ENCODE results near the gene TRAIP.

Gene TRAIP

GRCh38 chr3:49794431-49794830 lies 61.9 kb downstream of the TRAIP start:
- Histone ChIP-seq H3K4me2 (ENCODE audit: low read length) (no peak overlapping the region), H3K27me3 (ENCODE audit: low read depth, low read length) (no peaks in the 10 kb centered on the region), H3K36me3 (replicated peaks; ENCODE audit: low read depth, low read length) (no peaks in the 10 kb centered on the region), H3K79me2 (ENCODE audit: low read length) (no peaks in the 10 kb centered on the region), H3K9ac (ENCODE audit: low read length) (no peak overlapping the region), H3K4me1 (ENCODE audit: low read length) (no peaks in the 10 kb centered on the region), H3K27ac (ENCODE audit: low read length) (no peak overlapping the region), H3K4me3 (ENCODE audit: low read length) (no peak overlapping the region), H3K9me3 (ENCODE audit: insufficient read depth, low read length) (no peaks in the 10 kb centered on the region), H4K20me1 (ENCODE audit: insufficient read depth, low read length) (no peaks in the 10 kb centered on the region), H2AFZ (ENCODE audit: low read depth, low read length) (no peak overlapping the region)
- TF ChIP-seq EZH2phosphoT487 (IDR thresholded peaks at IDR 0.05; ENCODE audit: low read depth) (no peak), CTCF (IDR thresholded peaks at IDR 0.05; ENCODE audit: low read depth, low read length) (no peak)

GRCh38 chr3:49793486-49794085 lies 62.8 kb downstream of the TRAIP start:
- Histone ChIP-seq H3K9ac (ENCODE audit: low read length) (no peak overlapping the region), H3K27me3 (ENCODE audit: low read depth, low read length) (no peaks in the 10 kb centered on the region), H2AFZ (ENCODE audit: low read depth, low read length) (no peak overlapping the region), H4K20me1 (ENCODE audit: insufficient read depth, low read length) (no peaks in the 10 kb centered on the region), H3K79me2 (ENCODE audit: low read length) (no peaks in the 10 kb centered on the region), H3K36me3 (replicated peaks; ENCODE audit: low read depth, low read length) (no peaks in the 10 kb centered on the region), H3K4me2 (ENCODE audit: low read length) (no peak overlapping the region), H3K9me3 (ENCODE audit: insufficient read depth, low read length) (no peaks in the 10 kb centered on the region), H3K27ac (ENCODE audit: low read length) (no peak overlapping the region), H3K4me1 (ENCODE audit: low read length) (no peaks in the 10 kb centered on the region), H3K4me3 (ENCODE audit: low read length) (no peak overlapping the region)
- TF ChIP-seq EZH2phosphoT487 (IDR thresholded peaks at IDR 0.05; ENCODE audit: low read depth) (no peak), CTCF (IDR thresholded peaks at IDR 0.05; ENCODE audit: low read depth, low read length) (no peak)

- no peak overlapping the region for H3K9ac ChIP-seq (ENCODE audit: low read length)
- no peaks in the 10 kb centered on the region for H3K9me3 ChIP-seq (ENCODE audit: insufficient read depth, low read length)
- H3K4me2 ChIP-seq (ENCODE audit: low read length): no peak overlapping the region
- H4K20me1 ChIP-seq (ENCODE audit: insufficient read depth, low read length): no peaks in the 10 kb centered on the region
- H3K79me2 ChIP-seq (ENCODE audit: low read length): no peaks in the 10 kb centered on the region
- H3K4me1 ChIP-seq (ENCODE audit: low read length): no peaks in the 10 kb centered on the region
- H3K27me3 ChIP-seq (ENCODE audit: low read depth, low read length): no peaks in the 10 kb centered on the region
- H2AFZ ChIP-seq (ENCODE audit: low read depth, low read length): no peak overlapping the region
- H3K27ac ChIP-seq (ENCODE audit: low read length): no peak overlapping the region
- H3K4me3 ChIP-seq (ENCODE audit: low read length): no peak overlapping the region
- no peaks in the 10 kb centered on the region for H3K36me3 ChIP-seq (replicated peaks; ENCODE audit: low read depth, low read length)
- TF ChIP-seq EZH2phosphoT487 (IDR thresholded peaks at IDR 0.05; ENCODE audit: low read depth) (no peak), CTCF (IDR thresholded peaks at IDR 0.05; ENCODE audit: low read depth, low read length) (no peak)
Observed at GRCh38 chr3:49792371-49793150, 63.8 kb downstream of the TRAIP start.

- H3K36me3 ChIP-seq (replicated peaks; ENCODE audit: low read depth, low read length): no peaks in the 10 kb centered on the region
- H3K4me1 ChIP-seq (ENCODE audit: low read length): peaks cover 7% of the 10 kb centered on the region
- no peak overlapping the region for H2AFZ ChIP-seq (ENCODE audit: low read depth, low read length)
- no peaks in the 10 kb centered on the region for H3K9me3 ChIP-seq (ENCODE audit: insufficient read depth, low read length)
- H3K27ac ChIP-seq (ENCODE audit: low read length): no peak overlapping the region
- no peaks in the 10 kb centered on the region for H3K79me2 ChIP-seq (ENCODE audit: low read length)
- H3K4me2 ChIP-seq (ENCODE audit: low read length): no peak overlapping the region
- no peak overlapping the region for H3K4me3 ChIP-seq (ENCODE audit: low read length)
- H4K20me1 ChIP-seq (ENCODE audit: insufficient read depth, low read length): no peaks in the 10 kb centered on the region
- TF ChIP-seq CTCF (IDR thresholded peaks at IDR 0.05; ENCODE audit: low read depth, low read length) (no peak), EZH2phosphoT487 (IDR thresholded peaks at IDR 0.05; ENCODE audit: low read depth) (no peak)
- no peak overlapping the region for H3K9ac ChIP-seq (ENCODE audit: low read length)
- no peaks in the 10 kb centered on the region for H3K27me3 ChIP-seq (ENCODE audit: low read depth, low read length)
Observed at GRCh38 chr3:49791571-49791970, 64.8 kb downstream of the TRAIP start.
